Upper lobe of left lung (tissue), 4 donors: ENCODE measurements around the gene MCM9.

Source experiments
- EP300 ChIP-seq, 4 donors: sonication (generic); formaldehyde crosslinking; IDR thresholded peaks; one replicate each; pipeline ENCODE4 v1.5.1; 2017; ENCODE audit warnings: antibody characterized with exemption in 4 of 4, control low read depth in 2 of 4
- POLR2A ChIP-seq, 4 donors: fragments of 450-650 bp; IDR thresholded peaks; one replicate each; pipeline ENCODE4 v1.5.1; 2016 to 2017; ENCODE audit warnings: antibody characterized with exemption in 4 of 4, mild to moderate bottlenecking in 2 of 4
- POLR2AphosphoS5 ChIP-seq, 2 donors: sonication (generic); formaldehyde crosslinking; IDR thresholded peaks; one replicate each; pipeline ENCODE4 v1.5.1; 2017; ENCODE audit warnings: antibody characterized with exemption in 2 of 2
- TF ChIP-seq, protein P1 (sequence below), 6 experiments: fragments of 450-650 bp in 4 of 6; fragments of 200-600 bp in 2 of 6; sonication (generic) in 2 of 6; IDR thresholded peaks; one replicate each; pipeline ENCODE4 v1.5.1; 2016 to 2019; ENCODE audit warnings: antibody characterized with exemption in 6 of 6

DNA sequence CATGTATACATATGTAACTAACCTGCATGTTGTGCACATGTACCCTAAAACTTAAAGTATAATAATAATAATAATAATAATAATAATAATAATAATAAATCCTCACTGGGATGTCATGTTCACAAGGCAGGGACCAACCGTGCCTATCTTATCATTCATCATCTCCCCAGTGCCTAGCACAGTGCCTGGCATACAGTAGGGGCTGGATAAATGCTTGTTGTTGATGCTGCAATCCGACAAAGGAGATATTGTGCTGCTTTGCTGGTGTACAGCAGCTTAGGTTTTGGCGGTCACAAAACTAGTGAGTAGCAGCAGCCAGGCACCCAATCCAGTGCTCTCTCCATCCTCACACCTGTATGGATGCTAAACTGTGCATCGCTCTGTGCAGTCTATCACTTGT is 135.1 kb downstream of the MCM9 start:
- TF ChIP-seq, protein P1, sequence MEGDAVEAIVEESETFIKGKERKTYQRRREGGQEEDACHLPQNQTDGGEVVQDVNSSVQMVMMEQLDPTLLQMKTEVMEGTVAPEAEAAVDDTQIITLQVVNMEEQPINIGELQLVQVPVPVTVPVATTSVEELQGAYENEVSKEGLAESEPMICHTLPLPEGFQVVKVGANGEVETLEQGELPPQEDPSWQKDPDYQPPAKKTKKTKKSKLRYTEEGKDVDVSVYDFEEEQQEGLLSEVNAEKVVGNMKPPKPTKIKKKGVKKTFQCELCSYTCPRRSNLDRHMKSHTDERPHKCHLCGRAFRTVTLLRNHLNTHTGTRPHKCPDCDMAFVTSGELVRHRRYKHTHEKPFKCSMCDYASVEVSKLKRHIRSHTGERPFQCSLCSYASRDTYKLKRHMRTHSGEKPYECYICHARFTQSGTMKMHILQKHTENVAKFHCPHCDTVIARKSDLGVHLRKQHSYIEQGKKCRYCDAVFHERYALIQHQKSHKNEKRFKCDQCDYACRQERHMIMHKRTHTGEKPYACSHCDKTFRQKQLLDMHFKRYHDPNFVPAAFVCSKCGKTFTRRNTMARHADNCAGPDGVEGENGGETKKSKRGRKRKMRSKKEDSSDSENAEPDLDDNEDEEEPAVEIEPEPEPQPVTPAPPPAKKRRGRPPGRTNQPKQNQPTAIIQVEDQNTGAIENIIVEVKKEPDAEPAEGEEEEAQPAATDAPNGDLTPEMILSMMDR (IDR thresholded peaks at IDR 0.05): no peak
- TF ChIP-seq POLR2A (IDR thresholded peaks at IDR 0.05) (no peak), POLR2AphosphoS5 (IDR thresholded peaks at IDR 0.05) (no peak), EP300 (IDR thresholded peaks at IDR 0.05) (no peak)
